OCI-LY7 (cell line): ENCODE data around the gene MAST1.

Experiments used
- CTCF ChIP-seq: fragments of 200-600 bp; sonication (generic); conservative IDR thresholded peaks from 2 replicates; pipeline ENCODE4 v1.5.1; 2014; ENCODE audit warnings: mild to moderate bottlenecking, antibody characterized with exemption, low read length, moderate library complexity, mixed read lengths
- EZH2phosphoT487 ChIP-seq: fragments of 200-600 bp; sonication (generic); IDR thresholded peaks from 2 replicates; pipeline ENCODE4 v1.6.1; 2018; ENCODE audit warnings: low read depth, borderline replicate concordance, mild to moderate bottlenecking, mixed run types, antibody characterized with exemption, low read length, moderate library complexity, mixed read lengths

- TF ChIP-seq CTCF (no peak), EZH2phosphoT487 (no peak)
Observed at GRCh38 chr19:12880551-12881171, 42.3 kb downstream of the MAST1 start.
